ENCODE data around the gene TLE6. TPM values are rescaled to one million over a fixed set of nuclear protein-coding genes. Genes with fewer than 3 reads are reported as not detected.

The TLE6 gene
- total RNA-seq, 1 experiment from 2014 or later: 1.1 TPM

DNA sequence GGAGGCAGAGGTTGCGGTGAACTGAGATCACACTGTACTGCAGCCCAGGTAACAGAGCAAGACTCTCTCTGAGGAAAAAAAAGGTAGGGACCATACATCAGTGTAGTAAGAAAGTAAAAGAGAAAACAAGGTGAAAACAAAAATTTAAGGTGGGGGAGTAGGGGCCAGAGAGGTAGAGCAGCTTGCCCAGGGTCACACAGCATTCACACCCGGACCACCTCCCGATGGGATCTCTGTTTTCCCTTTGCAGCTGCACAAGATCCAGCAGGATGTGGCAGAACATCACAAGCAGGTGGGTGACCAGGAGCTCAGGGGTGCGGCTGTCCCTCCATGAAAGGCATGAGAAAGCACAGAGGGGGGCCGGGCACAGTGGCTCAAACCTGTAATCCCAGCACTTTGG, 4.5 kb downstream of the TLE6 start:
- no peaks in the 10 kb centered on the region for H3K36me3 ChIP-seq (ENCODE audit: low read depth)
- POLR2A ChIA-PET (ENCODE audit: unreplicated experiment): no interaction called here

DNA sequence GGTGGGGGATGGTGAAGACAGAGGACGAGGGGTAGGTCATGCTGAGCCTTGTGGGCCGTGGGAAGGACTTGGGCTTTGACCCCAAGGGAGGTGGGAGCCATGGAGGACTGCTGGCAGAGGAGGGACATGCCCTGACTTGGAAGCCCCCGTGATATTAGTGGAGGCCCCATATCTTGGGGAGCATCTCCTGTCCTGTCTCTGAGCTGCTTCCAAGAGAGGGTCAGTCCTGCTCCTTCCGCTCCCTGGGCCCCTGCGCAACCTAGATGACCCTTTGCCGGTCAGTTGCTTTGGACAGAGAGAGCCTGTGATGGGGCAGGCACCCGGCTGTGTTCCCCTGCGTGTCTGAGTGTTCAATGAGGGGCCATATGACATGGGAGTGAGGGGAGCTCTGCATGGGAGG, 5.2 kb downstream of the TLE6 start:
- Histone ChIP-seq H3K9me3 (ENCODE audit: insufficient read depth, low read depth) (no peaks in the 10 kb centered on the region), H3K4me3 (no peak overlapping the region), H3K4me1 (replicated peaks; ENCODE audit: insufficient read depth) (no peaks in the 10 kb centered on the region), H2AFZ (no peak overlapping the region), H3K27ac (no peak overlapping the region), H3F3A (ENCODE audit: insufficient read depth, low read depth) (peaks cover 4% of the 10 kb centered on the region; the same call in 1 of the 2 replicates), H3K27me3 (ENCODE audit: insufficient read depth, low read depth) (no peaks in the 10 kb centered on the region), H4K20me1 (ENCODE audit: insufficient read depth) (no peaks in the 10 kb centered on the region), H3K9me2 (ENCODE audit: insufficient read depth) (no peaks in the 10 kb centered on the region), H3K36me3 (ENCODE audit: low read depth) (no peaks in the 10 kb centered on the region), H3K79me2 (ENCODE audit: low read depth) (no peaks in the 10 kb centered on the region), H3K4me2 (no peak overlapping the region)
- TF ChIP-seq EZH2 (IDR thresholded peaks at IDR 0.05; ENCODE audit: low read depth): no peak
- TF ChIP-seq, protein P1, sequence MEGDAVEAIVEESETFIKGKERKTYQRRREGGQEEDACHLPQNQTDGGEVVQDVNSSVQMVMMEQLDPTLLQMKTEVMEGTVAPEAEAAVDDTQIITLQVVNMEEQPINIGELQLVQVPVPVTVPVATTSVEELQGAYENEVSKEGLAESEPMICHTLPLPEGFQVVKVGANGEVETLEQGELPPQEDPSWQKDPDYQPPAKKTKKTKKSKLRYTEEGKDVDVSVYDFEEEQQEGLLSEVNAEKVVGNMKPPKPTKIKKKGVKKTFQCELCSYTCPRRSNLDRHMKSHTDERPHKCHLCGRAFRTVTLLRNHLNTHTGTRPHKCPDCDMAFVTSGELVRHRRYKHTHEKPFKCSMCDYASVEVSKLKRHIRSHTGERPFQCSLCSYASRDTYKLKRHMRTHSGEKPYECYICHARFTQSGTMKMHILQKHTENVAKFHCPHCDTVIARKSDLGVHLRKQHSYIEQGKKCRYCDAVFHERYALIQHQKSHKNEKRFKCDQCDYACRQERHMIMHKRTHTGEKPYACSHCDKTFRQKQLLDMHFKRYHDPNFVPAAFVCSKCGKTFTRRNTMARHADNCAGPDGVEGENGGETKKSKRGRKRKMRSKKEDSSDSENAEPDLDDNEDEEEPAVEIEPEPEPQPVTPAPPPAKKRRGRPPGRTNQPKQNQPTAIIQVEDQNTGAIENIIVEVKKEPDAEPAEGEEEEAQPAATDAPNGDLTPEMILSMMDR (conservative IDR thresholded peaks at IDR 0.05): no peak
- intact Hi-C loops (cut with micrococcal nuclease; ENCODE audit: unreplicated experiment): no loop called here
- DNase-seq: no peak
- ChIA-PET CTCF (no interaction called here), POLR2A (ENCODE audit: unreplicated experiment) (no interaction called here)
- BruUV-seq (replicated peaks): no TSS peak

More for the DNA sequence above, 4.5 kb downstream of the TLE6 start:
- no peak for DNase-seq
- no peaks in the 10 kb centered on the region for H3K9me2 ChIP-seq (ENCODE audit: insufficient read depth)
- H2AFZ ChIP-seq: no peak overlapping the region
- BruUV-seq (replicated peaks): no TSS peak
- H3K27ac ChIP-seq: no peak overlapping the region
- H3K27me3 ChIP-seq (ENCODE audit: insufficient read depth, low read depth): no peaks in the 10 kb centered on the region
- H3K79me2 ChIP-seq (ENCODE audit: low read depth): no peaks in the 10 kb centered on the region
- CTCF ChIA-PET: no interaction called here
- H3K4me3 ChIP-seq: no peak overlapping the region
- no peaks in the 10 kb centered on the region for H4K20me1 ChIP-seq (ENCODE audit: insufficient read depth)
- intact Hi-C loops (cut with micrococcal nuclease; ENCODE audit: unreplicated experiment): no loop called here
- H3F3A ChIP-seq (ENCODE audit: insufficient read depth, low read depth): peaks cover 4% of the 10 kb centered on the region; the same call in 1 of the 2 replicates
- H3K4me2 ChIP-seq: no peak overlapping the region
- no peak for TF ChIP-seq EZH2 (IDR thresholded peaks at IDR 0.05; ENCODE audit: low read depth)
- TF ChIP-seq, protein P1 (conservative IDR thresholded peaks at IDR 0.05): no peak
- H3K9me3 ChIP-seq (ENCODE audit: insufficient read depth, low read depth): no peaks in the 10 kb centered on the region
- H3K4me1 ChIP-seq (replicated peaks; ENCODE audit: insufficient read depth): no peaks in the 10 kb centered on the region

DNA sequence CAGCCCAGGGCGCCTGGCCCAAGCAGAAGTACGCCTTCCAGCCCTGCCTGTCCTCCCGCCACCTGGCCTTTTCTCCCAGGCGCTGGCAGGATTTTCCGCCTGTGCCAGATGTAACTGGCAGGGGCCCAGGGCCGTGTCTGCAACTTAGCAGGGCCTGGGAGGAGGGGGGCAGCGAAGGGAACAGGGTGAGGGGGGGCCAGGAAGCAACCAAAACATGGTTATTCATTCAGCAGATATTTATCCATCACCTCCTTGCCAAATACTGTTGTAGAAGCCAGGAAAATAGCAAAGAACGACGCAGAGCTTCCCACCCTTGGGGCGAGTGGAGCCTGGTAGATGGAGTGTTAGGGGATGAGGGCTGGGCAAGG, 5.6 kb downstream of the TLE6 start:
- H3K4me3 ChIP-seq: no peak overlapping the region
- peak in 1 of 2 experiments; percentile 27 for DNase-seq
- H3K4me1 ChIP-seq (replicated peaks; ENCODE audit: insufficient read depth): no peaks in the 10 kb centered on the region
- H4K20me1 ChIP-seq (ENCODE audit: insufficient read depth): no peaks in the 10 kb centered on the region
- no peaks in the 10 kb centered on the region for H3K9me3 ChIP-seq (ENCODE audit: insufficient read depth, low read depth)
- H3K9me2 ChIP-seq (ENCODE audit: insufficient read depth): no peaks in the 10 kb centered on the region
- no peak overlapping the region for H3K27ac ChIP-seq
- peaks cover 4% of the 10 kb centered on the region; the same call in 1 of the 2 replicates for H3F3A ChIP-seq (ENCODE audit: insufficient read depth, low read depth)
- POLR2A ChIA-PET (ENCODE audit: unreplicated experiment): no interaction called here
- H3K4me2 ChIP-seq: no peak overlapping the region
- CTCF ChIA-PET: no interaction called here
- no peaks in the 10 kb centered on the region for H3K79me2 ChIP-seq (ENCODE audit: low read depth)
- no peak overlapping the region for H2AFZ ChIP-seq
- no peaks in the 10 kb centered on the region for H3K36me3 ChIP-seq (ENCODE audit: low read depth)
- intact Hi-C loops (cut with micrococcal nuclease; ENCODE audit: unreplicated experiment): no loop called here
- BruUV-seq (replicated peaks): no TSS peak
- TF ChIP-seq EZH2 (IDR thresholded peaks at IDR 0.05; ENCODE audit: low read depth): no peak
- TF ChIP-seq, protein P1 (conservative IDR thresholded peaks at IDR 0.05): no peak
- no peaks in the 10 kb centered on the region for H3K27me3 ChIP-seq (ENCODE audit: insufficient read depth, low read depth)

Measured in PC-9 (cell line).